Breast epithelium (tissue), 4 donors: ENCODE measurements around the gene PTPRA. TPM values are rescaled to one million over a fixed set of nuclear protein-coding genes. Genes with fewer than 3 reads are reported as not detected.

Experiments used
- DNase-seq, 2 donors: peaks; one replicate each; pipeline ENCODE4 v3.0.0-alpha.2; 2019; ENCODE audit warnings: low spot score in 2 of 2
- H3K27ac ChIP-seq, 2 donors: fragments of 200-600 bp; sonication (generic) in 1 of 2; one replicate each; pipeline ENCODE4 v1.5.1; 2016 to 2019; ENCODE audit warnings: mild to moderate bottlenecking in 1 of 2
- H3K27me3 ChIP-seq, 2 donors: fragments of 200-600 bp; sonication (generic) in 1 of 2; one replicate each; pipeline versions ENCODE4 v1.5.1 to v1.6.0; 2017 to 2019; ENCODE audit warnings: control low read depth in 1 of 2, mild to moderate bottlenecking in 1 of 2
- H3K36me3 ChIP-seq: fragments of 200-600 bp; one replicate; pipeline ENCODE4 v1.5.1; 2019
- H3K4me1 ChIP-seq, 2 donors: fragments of 200-600 bp; sonication (generic); one replicate each; pipeline ENCODE4 v1.5.1; 2016 to 2019; ENCODE audit warnings: control low read depth in 1 of 2
- H3K4me3 ChIP-seq, 3 donors: fragments of 200-600 bp; sonication (generic); 1 replicate in 2 of 3; 2 replicates in 1 of 3; pipeline ENCODE4 v1.5.1; 2016 to 2019; ENCODE audit warnings: mild to moderate bottlenecking in 3 of 3, moderate library complexity in 2 of 3
- H3K9me3 ChIP-seq, 2 donors: fragments of 200-600 bp; sonication (generic) in 1 of 2; one replicate each; pipeline ENCODE4 v1.5.1; 2016 to 2019; ENCODE audit warnings: control low read depth in 1 of 2
- POLR2A ChIP-seq: fragments of 450-650 bp; IDR thresholded peaks from one replicate; pipeline ENCODE4 v1.6.1; 2016; ENCODE audit warnings: antibody characterized with exemption, mild to moderate bottlenecking, moderate library complexity
- POLR2AphosphoS5 ChIP-seq, 3 donors: sonication (generic); formaldehyde crosslinking; IDR thresholded peaks; one replicate each; pipeline ENCODE4 v1.6.1; 2017; ENCODE audit warnings: antibody characterized with exemption in 3 of 3
- intact Hi-C: fragments of 100-400 bp; cut with DNase I; formaldehyde crosslinking; loops from one replicate; pipeline ENCODE4 v1.15.1; 2023; ENCODE audit warnings: low total_unique reads
- total RNA-seq, 3 donors: library from RNA; depleted of rRNA; stranded (reverse); fragments of >200 nt; gene quantifications; one replicate each; pipeline ENCODE4 v1.1.0, GENCODE V29; 2016
- TF ChIP-seq, protein P1 (sequence below), 3 donors: fragments of 450-650 bp; IDR thresholded peaks; one replicate each; pipeline ENCODE4 v1.5.1; 2016 to 2017; ENCODE audit warnings: antibody characterized with exemption in 3 of 3, mild to moderate bottlenecking in 3 of 3, moderate library complexity in 3 of 3

The PTPRA gene
- total RNA-seq, 3 donors from 2014 or later: 89.1 to 102 (median 96.0) TPM

DNA sequence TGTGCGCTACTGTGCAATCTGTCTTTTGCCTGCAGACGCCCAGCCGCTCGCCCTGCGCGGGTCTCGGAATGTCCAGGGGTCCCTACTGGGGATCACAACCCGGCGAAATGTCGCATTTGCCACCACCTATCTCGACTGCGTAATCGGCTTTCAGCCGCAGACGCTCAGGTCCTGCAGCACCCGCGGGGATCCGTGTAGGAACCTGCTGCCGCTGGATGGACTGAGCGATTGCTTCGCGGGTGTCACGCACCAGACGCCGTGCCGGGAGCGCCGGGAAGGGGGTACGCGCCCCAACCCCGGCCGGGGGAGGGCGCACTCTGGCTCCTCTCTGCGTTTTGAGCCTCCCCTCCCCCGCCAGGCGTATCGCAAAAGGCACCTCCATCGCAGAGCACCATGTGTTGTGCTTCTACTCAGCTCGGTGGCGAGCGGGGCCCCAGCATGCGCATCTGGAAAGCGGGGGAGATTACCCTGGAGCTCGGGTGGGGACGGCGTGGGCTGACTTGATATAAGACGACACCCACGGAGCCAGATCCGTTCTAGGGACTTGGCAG lies 747 bp upstream of the PTPRA start:
- H3K27me3 ChIP-seq: no peaks in the 10 kb centered on the region
- intact Hi-C loops: no loop called here
- H3K27ac ChIP-seq: no peak overlapping the region
- H3K4me1 ChIP-seq: peaks cover 0 to 12% of the 10 kb centered on the region in 2 donors
- H3K36me3 ChIP-seq: no peaks in the 10 kb centered on the region
- no peak for TF ChIP-seq POLR2AphosphoS5 (IDR thresholded peaks at IDR 0.05)
- TF ChIP-seq, protein P1, sequence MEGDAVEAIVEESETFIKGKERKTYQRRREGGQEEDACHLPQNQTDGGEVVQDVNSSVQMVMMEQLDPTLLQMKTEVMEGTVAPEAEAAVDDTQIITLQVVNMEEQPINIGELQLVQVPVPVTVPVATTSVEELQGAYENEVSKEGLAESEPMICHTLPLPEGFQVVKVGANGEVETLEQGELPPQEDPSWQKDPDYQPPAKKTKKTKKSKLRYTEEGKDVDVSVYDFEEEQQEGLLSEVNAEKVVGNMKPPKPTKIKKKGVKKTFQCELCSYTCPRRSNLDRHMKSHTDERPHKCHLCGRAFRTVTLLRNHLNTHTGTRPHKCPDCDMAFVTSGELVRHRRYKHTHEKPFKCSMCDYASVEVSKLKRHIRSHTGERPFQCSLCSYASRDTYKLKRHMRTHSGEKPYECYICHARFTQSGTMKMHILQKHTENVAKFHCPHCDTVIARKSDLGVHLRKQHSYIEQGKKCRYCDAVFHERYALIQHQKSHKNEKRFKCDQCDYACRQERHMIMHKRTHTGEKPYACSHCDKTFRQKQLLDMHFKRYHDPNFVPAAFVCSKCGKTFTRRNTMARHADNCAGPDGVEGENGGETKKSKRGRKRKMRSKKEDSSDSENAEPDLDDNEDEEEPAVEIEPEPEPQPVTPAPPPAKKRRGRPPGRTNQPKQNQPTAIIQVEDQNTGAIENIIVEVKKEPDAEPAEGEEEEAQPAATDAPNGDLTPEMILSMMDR (IDR thresholded peaks at IDR 0.05): no peak
- TF ChIP-seq POLR2A: no peak
- peak overlapping the region; percentile 80 to 94 (median 94) for H3K4me3 ChIP-seq
- peak in 1 of 2 donors; percentile 27 for DNase-seq
- H3K9me3 ChIP-seq: no peaks in the 10 kb centered on the region

DNA sequence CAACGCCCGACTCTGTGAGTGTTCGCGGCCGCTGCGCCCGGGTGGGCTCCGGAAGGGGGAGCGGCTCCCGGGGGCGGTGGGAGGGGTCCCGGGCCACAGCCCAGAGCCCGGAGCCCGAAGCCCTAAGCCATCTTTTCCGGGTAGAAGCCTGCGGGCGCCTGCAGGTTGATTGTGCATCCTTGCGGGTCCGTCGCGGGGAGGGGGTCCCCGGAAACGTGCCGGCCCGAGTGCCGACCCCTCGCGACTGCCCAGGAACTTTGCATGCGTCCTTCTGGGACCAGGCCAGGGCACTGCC lies 413 bp downstream of the PTPRA start:
- peak overlapping the region; percentile 80 to 94 (median 94) for H3K4me3 ChIP-seq
- peak in 1 of 2 donors; percentile 28 for DNase-seq
- peak overlapping the region; percentile 86 to 88 for H3K27ac ChIP-seq
- intact Hi-C loops: no loop called here
- no peaks in the 10 kb centered on the region for H3K9me3 ChIP-seq
- peaks cover 0 to 12% of the 10 kb centered on the region in 2 donors for H3K4me1 ChIP-seq
- H3K27me3 ChIP-seq: no peaks in the 10 kb centered on the region
- H3K36me3 ChIP-seq: no peaks in the 10 kb centered on the region
- TF ChIP-seq, protein P1 (IDR thresholded peaks at IDR 0.05): no peak
- no peak for TF ChIP-seq POLR2AphosphoS5 (IDR thresholded peaks at IDR 0.05)
- TF ChIP-seq POLR2A: no peak

GRCh38 chr20:2874456-2874855 lies 1.2 kb downstream of the PTPRA start:
- Histone ChIP-seq H3K36me3 (no peaks in the 10 kb centered on the region), H3K4me1 (peaks cover 0 to 12% of the 10 kb centered on the region in 2 donors), H3K9me3 (no peaks in the 10 kb centered on the region), H3K4me3 (peak overlapping the region; percentile 80 to 94 (median 94)), H3K27ac (no peak overlapping the region), H3K27me3 (no peaks in the 10 kb centered on the region)
- intact Hi-C loops: no loop called here
- no peak for DNase-seq
- TF ChIP-seq, protein P1 (IDR thresholded peaks at IDR 0.05): no peak
- TF ChIP-seq POLR2AphosphoS5 (IDR thresholded peaks at IDR 0.05) (no peak), POLR2A (no peak)

- DNase-seq: no peak
- Histone ChIP-seq H3K27ac (no peak overlapping the region), H3K27me3 (no peaks in the 10 kb centered on the region), H3K4me1 (peaks cover 0 to 12% of the 10 kb centered on the region in 2 donors), H3K36me3 (no peaks in the 10 kb centered on the region), H3K9me3 (no peaks in the 10 kb centered on the region), H3K4me3 (no peak overlapping the region)
- intact Hi-C loops: no loop called here
- TF ChIP-seq, protein P1 (IDR thresholded peaks at IDR 0.05): no peak
- TF ChIP-seq POLR2AphosphoS5 (IDR thresholded peaks at IDR 0.05) (no peak), POLR2A (no peak)
Observed at GRCh38 chr20:2875690-2876203, 2.5 kb downstream of the PTPRA start.

DNA sequence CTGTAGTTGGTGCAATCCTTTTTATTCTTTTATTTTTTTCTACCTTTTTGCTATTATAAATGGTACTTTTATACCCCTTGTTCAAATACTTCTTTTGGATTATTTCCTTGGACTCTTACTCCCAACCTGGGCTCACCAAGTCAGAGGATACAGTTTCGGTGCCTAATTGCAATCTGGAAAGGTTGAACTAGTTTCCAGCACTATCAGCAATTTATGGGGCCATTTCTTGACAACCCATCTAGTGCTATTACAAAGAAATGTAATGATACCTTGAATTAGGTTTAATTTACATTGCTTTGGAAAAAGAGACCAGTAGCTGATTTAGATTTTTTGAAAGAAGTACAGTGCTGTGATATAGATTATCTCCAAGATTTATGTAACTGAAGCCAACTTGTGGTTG lies 5.2 kb downstream of the PTPRA start:
- H3K36me3 ChIP-seq: no peaks in the 10 kb centered on the region
- no peaks in the 10 kb centered on the region for H3K9me3 ChIP-seq
- no peak overlapping the region for H3K27ac ChIP-seq
- no peaks in the 10 kb centered on the region for H3K27me3 ChIP-seq
- peaks cover 0 to 12% of the 10 kb centered on the region in 2 donors for H3K4me1 ChIP-seq
- no peak overlapping the region for H3K4me3 ChIP-seq
- DNase-seq: no peak
- TF ChIP-seq POLR2AphosphoS5 (IDR thresholded peaks at IDR 0.05) (no peak), POLR2A (no peak)
- TF ChIP-seq, protein P1 (IDR thresholded peaks at IDR 0.05): no peak
- intact Hi-C loops: no loop called here
